Ishikawa (cell line): Measurements from ENCODE around the gene ECEL1.

Experiments
- CREB1 ChIP-seq: IDR thresholded peaks from 2 replicates; pipeline ENCODE4 v1.6.1; 2012; ENCODE audit warnings: low read depth
- EGR1 ChIP-seq: IDR thresholded peaks from 2 replicates; pipeline ENCODE4 v1.6.1; 2012
- EP300 ChIP-seq: IDR thresholded peaks from 2 replicates; pipeline ENCODE4 v1.6.1; 2012; ENCODE audit warnings: borderline replicate concordance
- FOXM1 ChIP-seq: IDR thresholded peaks from 2 replicates; pipeline ENCODE4 v1.6.1; 2012; ENCODE audit warnings: low read depth, borderline replicate concordance
- NFIC ChIP-seq: IDR thresholded peaks from 2 replicates; pipeline ENCODE4 v1.6.1; 2012
- TEAD4 ChIP-seq: IDR thresholded peaks from 2 replicates; pipeline ENCODE4 v1.6.1; 2012
- YY1 ChIP-seq: IDR thresholded peaks from 2 replicates; pipeline ENCODE4 v1.6.1; 2012; ENCODE audit warnings: low read depth
- TF ChIP-seq, protein P1 (sequence below): IDR thresholded peaks from 2 replicates; pipeline ENCODE4 v1.6.1; 2012; ENCODE audit warnings: low read depth, mild to moderate bottlenecking

DNA sequence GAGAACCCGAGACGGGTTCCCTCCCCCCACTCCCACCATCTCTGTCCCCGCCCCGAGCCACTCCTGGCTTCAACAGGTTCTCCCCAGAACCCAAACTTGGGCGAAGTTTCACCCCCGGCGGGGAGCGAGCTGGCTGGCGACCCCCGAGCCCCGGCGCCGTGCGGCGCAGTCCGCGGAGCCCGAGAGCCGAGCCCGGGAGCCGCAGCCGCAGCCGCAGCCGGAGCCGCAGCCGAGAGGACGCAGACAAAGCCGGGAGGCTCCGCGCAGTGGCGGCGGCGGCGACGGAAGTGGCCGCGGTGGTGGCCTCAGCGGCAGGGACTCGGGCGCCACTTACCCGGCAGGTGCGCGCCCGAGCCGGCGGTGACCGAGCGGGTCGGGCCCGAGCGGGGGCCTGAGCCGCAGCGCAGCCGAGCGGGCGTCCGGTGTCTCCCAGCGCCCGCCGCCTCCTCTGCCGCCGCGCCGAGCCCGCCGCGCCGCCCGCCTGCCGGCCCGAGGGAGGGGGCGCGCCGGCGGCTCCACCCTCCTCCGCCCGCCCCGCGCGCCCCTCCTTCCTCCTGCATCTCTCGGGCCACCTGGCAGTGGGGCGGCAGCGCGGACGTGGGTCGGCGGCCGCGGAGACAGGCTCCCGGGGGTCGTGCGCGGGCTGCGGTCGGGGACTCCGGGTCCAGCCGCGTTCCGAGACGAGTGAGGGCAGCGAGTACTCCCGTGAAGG, at the start of gene ECEL1:
- TF ChIP-seq CREB1: no peak
- no peak for TF ChIP-seq NFIC
- no peak for TF ChIP-seq YY1
- no peak for TF ChIP-seq EP300
- no peak for TF ChIP-seq EGR1
- TF ChIP-seq FOXM1: no peak
- TF ChIP-seq TEAD4: no peak
- TF ChIP-seq, protein P1, sequence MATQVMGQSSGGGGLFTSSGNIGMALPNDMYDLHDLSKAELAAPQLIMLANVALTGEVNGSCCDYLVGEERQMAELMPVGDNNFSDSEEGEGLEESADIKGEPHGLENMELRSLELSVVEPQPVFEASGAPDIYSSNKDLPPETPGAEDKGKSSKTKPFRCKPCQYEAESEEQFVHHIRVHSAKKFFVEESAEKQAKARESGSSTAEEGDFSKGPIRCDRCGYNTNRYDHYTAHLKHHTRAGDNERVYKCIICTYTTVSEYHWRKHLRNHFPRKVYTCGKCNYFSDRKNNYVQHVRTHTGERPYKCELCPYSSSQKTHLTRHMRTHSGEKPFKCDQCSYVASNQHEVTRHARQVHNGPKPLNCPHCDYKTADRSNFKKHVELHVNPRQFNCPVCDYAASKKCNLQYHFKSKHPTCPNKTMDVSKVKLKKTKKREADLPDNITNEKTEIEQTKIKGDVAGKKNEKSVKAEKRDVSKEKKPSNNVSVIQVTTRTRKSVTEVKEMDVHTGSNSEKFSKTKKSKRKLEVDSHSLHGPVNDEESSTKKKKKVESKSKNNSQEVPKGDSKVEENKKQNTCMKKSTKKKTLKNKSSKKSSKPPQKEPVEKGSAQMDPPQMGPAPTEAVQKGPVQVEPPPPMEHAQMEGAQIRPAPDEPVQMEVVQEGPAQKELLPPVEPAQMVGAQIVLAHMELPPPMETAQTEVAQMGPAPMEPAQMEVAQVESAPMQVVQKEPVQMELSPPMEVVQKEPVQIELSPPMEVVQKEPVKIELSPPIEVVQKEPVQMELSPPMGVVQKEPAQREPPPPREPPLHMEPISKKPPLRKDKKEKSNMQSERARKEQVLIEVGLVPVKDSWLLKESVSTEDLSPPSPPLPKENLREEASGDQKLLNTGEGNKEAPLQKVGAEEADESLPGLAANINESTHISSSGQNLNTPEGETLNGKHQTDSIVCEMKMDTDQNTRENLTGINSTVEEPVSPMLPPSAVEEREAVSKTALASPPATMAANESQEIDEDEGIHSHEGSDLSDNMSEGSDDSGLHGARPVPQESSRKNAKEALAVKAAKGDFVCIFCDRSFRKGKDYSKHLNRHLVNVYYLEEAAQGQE: no peak
